HepG2 (cell line): ENCODE data around the gene DGKG. TPM values are rescaled to one million over a fixed set of nuclear protein-coding genes. Genes with fewer than 3 reads are reported as not detected.

Source experiments
- ATAC-seq: fragments of 200-7000 bp; cut with Tn5 transposase; 3 replicates; pipeline ENCODE4 v1.9.1; 2020; ENCODE audit warnings: mild to moderate bottlenecking, moderate library complexity
- BruUV-seq: library from RNA; stranded (reverse); fragments of 400-500 nt; replicated peaks from 2 replicates; lab custom pipeline; 2021; lab: Mats Ljungman, UMichigan
- CTCF ChIA-PET: fragments of 300-600 bp; formaldehyde crosslinking; extraction: SDS; loops from one replicate; lab custom pipeline; 2021; ENCODE audit warnings: low total read pairs, inconsistent platforms, low intra/inter-chr PET ratio; lab: Yijun Ruan, JAX
- POLR2A ChIA-PET: fragments of 350-600 bp; sonication (Branson Sonifier 250); formaldehyde crosslinking; loops from one replicate; lab custom pipeline; 2020; ENCODE audit warnings: antibody characterized with exemption, inconsistent platforms; lab: Yijun Ruan, JAX
- DNase-seq: peaks from one replicate; pipeline ENCODE4 v3.0.0-alpha.2; 2015; ENCODE audit warnings: low spot score
- FAIRE-seq: peaks from 3 replicates; lab custom pipeline; 2011; peaks lifted over from hg19 to GRCh38; lab: Jason Lieb, UNC
- H2AFZ ChIP-seq: one replicate; pipeline ENCODE4 v1.6.1; 2011; ENCODE audit warnings: low read length, inconsistent platforms
- H3K27ac ChIP-seq: fragments of 300-600 bp; 3 replicates; pipeline ENCODE4 v1.8.0; 2011; ENCODE audit warnings: mixed run types, mild to moderate bottlenecking, mixed read lengths, low read length, inconsistent platforms; ENCODE audit not compliant: insufficient read depth; ENCODE audit errors: extremely low read length
- H3K27me3 ChIP-seq, 2 experiments: fragments of 200-600 bp in 1 of 2; 2 replicates in 1 of 2; 3 replicates in 1 of 2; pipeline versions ENCODE4 v1.6.0 to v1.8.0; 2011; ENCODE audit warnings: low read length in 2 of 2, mild to moderate bottlenecking in 2 of 2, moderate library complexity in 2 of 2, inconsistent platforms in 1 of 2; ENCODE audit not compliant: insufficient read depth in 2 of 2, control insufficient read depth in 1 of 2
- H3K36me3 ChIP-seq, 2 experiments: fragments of 200-600 bp in 1 of 2; replicated peaks in 1 of 2; 2 replicates in 1 of 2; 3 replicates in 1 of 2; pipeline versions ENCODE4 v1.5.1 to v1.8.0; 2011; ENCODE audit warnings: low read length in 2 of 2, inconsistent platforms in 1 of 2; ENCODE audit not compliant: insufficient read depth in 2 of 2, control insufficient read depth in 1 of 2
- H3K4me1 ChIP-seq: 2 replicates; pipeline ENCODE4 v1.5.1; 2012; ENCODE audit warnings: low read length, inconsistent platforms; ENCODE audit not compliant: insufficient read depth
- H3K4me2 ChIP-seq: 2 replicates; pipeline ENCODE4 v1.6.0; 2011; ENCODE audit warnings: low read depth, low read length, inconsistent platforms
- H3K4me3 ChIP-seq, 3 experiments: fragments of 200-600 bp in 1 of 3; sonication (generic), shearing (Covaris generic) in 1 of 3; replicated peaks in 1 of 3; 2 replicates each; pipeline ENCODE4 v1.5.1; 2011 to 2016; ENCODE audit warnings: low read length in 3 of 3, inconsistent platforms in 2 of 3, low read depth in 2 of 3, mild to moderate bottlenecking in 2 of 3, control low read depth in 1 of 3, mixed read lengths in 1 of 3; ENCODE audit not compliant: insufficient read depth in 1 of 3
- H3K79me2 ChIP-seq: one replicate; pipeline ENCODE4 v1.6.1; 2011; ENCODE audit warnings: low read length, inconsistent platforms; ENCODE audit not compliant: insufficient read depth
- H3K9ac ChIP-seq: 2 replicates; pipeline ENCODE4 v1.6.0; 2011; ENCODE audit warnings: mild to moderate bottlenecking, low read depth, low read length, inconsistent platforms; ENCODE audit not compliant: insufficient read depth
- H3K9me3 ChIP-seq: 2 replicates; pipeline ENCODE4 v1.5.1; 2012; ENCODE audit warnings: mild to moderate bottlenecking, low read length
- H4K20me1 ChIP-seq: 2 replicates; pipeline ENCODE4 v1.6.0; 2011; ENCODE audit warnings: inconsistent platforms, mild to moderate bottlenecking, low read length, moderate library complexity; ENCODE audit not compliant: insufficient read depth
- FOXA1 ChIP-seq, 2 experiments: fragments of 450-650 bp in 1 of 2; sonication (generic) in 1 of 2; formaldehyde crosslinking in 1 of 2; IDR thresholded peaks; 2 replicates each; pipeline versions ENCODE4 v1.4.0 to v1.6.1; 2016 to 2020; ENCODE audit warnings: missing genetic modification reagents in 1 of 2
- IRX3 ChIP-seq: sonication (generic); formaldehyde crosslinking; IDR thresholded peaks from 2 replicates; pipeline ENCODE4 v1.8.1; 2023; ENCODE audit warnings: mild to moderate bottlenecking, low read depth, missing genetic modification reagents, borderline replicate concordance
- TEF ChIP-seq: sonication (generic); formaldehyde crosslinking; IDR thresholded peaks from 2 replicates; pipeline ENCODE4 v1.5.0; 2020; ENCODE audit warnings: missing genetic modification reagents
- TFDP1 ChIP-seq: IDR thresholded peaks from 2 replicates; pipeline ENCODE4 v1.6.1; 2016; ENCODE audit warnings: missing compliant biosample characterization, missing genetic modification reagents, borderline replicate concordance
- ZBTB40 ChIP-seq, 2 experiments: fragments of 450-650 bp in 1 of 2; sonication (generic) in 1 of 2; formaldehyde crosslinking in 1 of 2; IDR thresholded peaks; 2 replicates each; pipeline versions ENCODE4 v1.6.1 to v1.8.0; 2016 to 2022; ENCODE audit warnings: antibody characterized with exemption in 1 of 2, mild to moderate bottlenecking in 1 of 2, missing genetic modification reagents in 1 of 2
- ZFP36L1 ChIP-seq: sonication (generic); formaldehyde crosslinking; IDR thresholded peaks from 2 replicates; pipeline ENCODE4 v1.8.0; 2022; ENCODE audit warnings: mild to moderate bottlenecking, missing genetic modification reagents, moderate library complexity
- ZMAT5 ChIP-seq: sonication (generic); formaldehyde crosslinking; IDR thresholded peaks from 2 replicates; pipeline ENCODE4 v1.5.0; 2020; ENCODE audit warnings: mild to moderate bottlenecking, low read depth, missing genetic modification reagents, borderline replicate concordance
- ZNF143 ChIP-seq: sonication (generic); formaldehyde crosslinking; IDR thresholded peaks from 2 replicates; pipeline ENCODE4 v1.4.0; 2020; ENCODE audit warnings: missing genetic modification reagents
- ZNF460 ChIP-seq: sonication (generic); formaldehyde crosslinking; IDR thresholded peaks from 2 replicates; pipeline ENCODE4 v1.5.1; 2020; ENCODE audit warnings: missing genetic modification reagents, mild to moderate bottlenecking, borderline replicate concordance
- in situ Hi-C: cut with HindIII; loops from 2 replicates; pipeline ENCODE4 v1.10.0; 2017; ENCODE audit warnings: low pct_unique_long_range_greater_than_20kb; ENCODE audit not compliant: extremely low pct_ligation_motif_present
- intact Hi-C: fragments of 100-400 bp; cut with micrococcal nuclease; formaldehyde crosslinking; loops from one replicate; pipeline ENCODE4 v1.10.0; 2022; ENCODE audit not compliant: unreplicated experiment
- polyA plus RNA-seq, 8 experiments: library from polyadenylated mRNA; depleted of rRNA in 3 of 8; stranded (reverse) in 7 of 8; unstranded in 1 of 8; fragments of >200 nt; fragmentation: Illumina TruSeq in 4 of 8; extraction: Trizol in 4 of 8; gene quantifications; 2 replicates each; pipeline versions ENCODE4 v1.2.1 to v1.2.3, GENCODE V29; 2011 to 2016; ENCODE audit warnings: low read depth in 4 of 8, missing spikeins in 1 of 8, mixed read lengths in 1 of 8; ENCODE audit not compliant: insufficient read depth in 1 of 8
- total RNA-seq, 5 experiments: library from RNA; depleted of rRNA; stranded (reverse); fragments of >200 nt; fragmentation: Illumina TruSeq; extraction: Trizol; gene quantifications; 2 replicates each; pipeline ENCODE4 v1.2.3, GENCODE V29; 2016; ENCODE audit warnings: low read depth in 1 of 5

Gene DGKG
- total and polyA plus RNA-seq, 2 of the 13 experiments (the other 11 are each of a cell fraction or from before 2014, with no cell fraction given): 3.8 to 6.2 TPM

GRCh38 chr3:186342197-186342596, 19.8 kb downstream of the DGKG start (continued):
- no peak for TF ChIP-seq FOXA1 (IDR thresholded peaks at IDR 0.05)
- no peak for TF ChIP-seq FOXA1 (CRISPR knock-in tag; IDR thresholded peaks at IDR 0.05)

- intact Hi-C loops: no loop called here
- H4K20me1 ChIP-seq: no peaks in the 10 kb centered on the region; the same call in 1 of the 2 replicates
- H3K4me2 ChIP-seq: no peak overlapping the region
- POLR2A ChIA-PET: no interaction called here
- no peak for DNase-seq
- no peaks in the 10 kb centered on the region for H3K79me2 ChIP-seq
- no peak for FAIRE-seq
- no TSS peak for BruUV-seq
- no peak overlapping the region for H3K27ac ChIP-seq
- ATAC-seq: no peak
- H3K4me1 ChIP-seq: no peaks in the 10 kb centered on the region
- H3K27me3 ChIP-seq: no peaks in the 10 kb centered on the region; a peak in 1 of 5 replicates
- CTCF ChIA-PET: no interaction called here
- H2AFZ ChIP-seq: no peak overlapping the region
- H3K4me3 ChIP-seq: no peak overlapping the region
- in situ Hi-C loops: no loop called here
- H3K9me3 ChIP-seq: no peaks in the 10 kb centered on the region
- no peaks in the 10 kb centered on the region for H3K36me3 ChIP-seq
- H3K9ac ChIP-seq: no peak overlapping the region
- TF ChIP-seq ZNF460 (CRISPR knock-in tag) (no peak), ZMAT5 (CRISPR knock-in tag) (no peak), ZFP36L1 (CRISPR knock-in tag) (no peak), IRX3 (no peak), TFDP1 (no peak), TEF (CRISPR knock-in tag) (no peak), ZNF143 (CRISPR knock-in tag) (no peak), ZBTB40 (IDR thresholded peaks at IDR 0.05) (no peak), ZBTB40 (CRISPR knock-in tag; IDR thresholded peaks at IDR 0.05) (no peak)
Measured at GRCh38 chr3:186340204-186340603, 21.8 kb downstream of the DGKG start.
